ENCODE results near the gene INTS1. TPM values are rescaled to one million over a fixed set of nuclear protein-coding genes. Genes with fewer than 3 reads are reported as not detected.

Gene INTS1
- total RNA-seq, 1 experiment from 2014 or later: 122 TPM

DNA sequence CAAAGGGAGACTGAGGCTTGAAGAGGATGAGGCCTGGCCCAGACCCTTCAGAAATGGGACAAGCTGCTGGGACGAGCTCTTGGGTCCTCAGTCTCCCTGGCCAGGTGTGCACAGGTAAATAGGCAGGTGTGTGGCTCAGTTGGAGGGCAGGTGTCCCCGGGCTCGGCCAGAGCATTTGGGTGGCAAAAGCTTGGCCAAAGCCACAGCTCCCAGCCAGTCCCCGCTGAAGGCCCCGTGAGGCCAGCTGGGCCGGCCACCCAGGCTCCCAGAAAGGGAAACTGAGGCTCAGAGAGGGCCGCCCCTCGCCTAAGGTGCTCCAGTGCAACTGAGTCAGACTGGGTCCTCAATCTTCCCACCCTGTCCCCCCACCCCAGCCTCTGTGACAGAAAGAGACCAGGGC is 82.2 kb downstream of the INTS1 start:
- Mint-ChIP-seq H3K27ac (ENCODE audit: unreplicated experiment) (no peak overlapping the region), H3K4me1 (ENCODE audit: low read depth, unreplicated experiment) (no peaks in the 10 kb centered on the region), H3K36me3 (ENCODE audit: insufficient read depth, unreplicated experiment) (peaks cover 4% of the 10 kb centered on the region), H3K9me3 (ENCODE audit: unreplicated experiment) (no peaks in the 10 kb centered on the region), H3K4me3 (ENCODE audit: unreplicated experiment) (no peak overlapping the region), H3K27me3 (ENCODE audit: insufficient read depth, unreplicated experiment) (peaks cover 9% of the 10 kb centered on the region)
- no TSS peak for BruUV-seq (replicated peaks)
- no peak for DNase-seq
- POLR2A ChIA-PET: no interaction called here
- no peaks in the 10 kb centered on the region for H3K36me3 ChIP-seq (ENCODE audit: control insufficient read depth, insufficient read depth, low read length)
- CTCF ChIA-PET: interaction anchor here (1.8 kb wide), 1 partner anchor 10 kb away, joined by 13 read pairs; no protein-coding TSS in a partner anchor
- no peak overlapping the region for H3K4me3 ChIP-seq (ENCODE audit: low read depth, low read length)
- intact Hi-C loops (cut with micrococcal nuclease; ENCODE audit: unreplicated experiment): no loop called here
- H3K27me3 ChIP-seq (replicated peaks; ENCODE audit: control insufficient read depth, insufficient read depth, low read length): no peaks in the 10 kb centered on the region
- no peaks in the 10 kb centered on the region for H3K4me1 ChIP-seq
- TF ChIP-seq, protein P1, sequence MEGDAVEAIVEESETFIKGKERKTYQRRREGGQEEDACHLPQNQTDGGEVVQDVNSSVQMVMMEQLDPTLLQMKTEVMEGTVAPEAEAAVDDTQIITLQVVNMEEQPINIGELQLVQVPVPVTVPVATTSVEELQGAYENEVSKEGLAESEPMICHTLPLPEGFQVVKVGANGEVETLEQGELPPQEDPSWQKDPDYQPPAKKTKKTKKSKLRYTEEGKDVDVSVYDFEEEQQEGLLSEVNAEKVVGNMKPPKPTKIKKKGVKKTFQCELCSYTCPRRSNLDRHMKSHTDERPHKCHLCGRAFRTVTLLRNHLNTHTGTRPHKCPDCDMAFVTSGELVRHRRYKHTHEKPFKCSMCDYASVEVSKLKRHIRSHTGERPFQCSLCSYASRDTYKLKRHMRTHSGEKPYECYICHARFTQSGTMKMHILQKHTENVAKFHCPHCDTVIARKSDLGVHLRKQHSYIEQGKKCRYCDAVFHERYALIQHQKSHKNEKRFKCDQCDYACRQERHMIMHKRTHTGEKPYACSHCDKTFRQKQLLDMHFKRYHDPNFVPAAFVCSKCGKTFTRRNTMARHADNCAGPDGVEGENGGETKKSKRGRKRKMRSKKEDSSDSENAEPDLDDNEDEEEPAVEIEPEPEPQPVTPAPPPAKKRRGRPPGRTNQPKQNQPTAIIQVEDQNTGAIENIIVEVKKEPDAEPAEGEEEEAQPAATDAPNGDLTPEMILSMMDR (IDR thresholded peaks at IDR 0.05; ENCODE audit: insufficient read depth in 1 of 2, low read depth in 1 of 2, low read length in 1 of 2, severe bottlenecking in 1 of 2, unreplicated experiment in 1 of 2): no peak
- H3K9me3 ChIP-seq: no peaks in the 10 kb centered on the region

- intact Hi-C loops (cut with micrococcal nuclease; ENCODE audit: unreplicated experiment): no loop called here
- CTCF ChIA-PET: interaction anchor here (0.6 kb wide), 1 partner anchor 105 kb away, joined by 5 read pairs; no protein-coding TSS in a partner anchor
Observed at GRCh38 chr7:1421020-1421790, 83.0 kb downstream of the INTS1 start.

More at GRCh38 chr7:1421020-1421790, 83.0 kb downstream of the INTS1 start:
- Histone ChIP-seq H3K4me3 (ENCODE audit: low read depth, low read length) (no peak overlapping the region), H3K27me3 (replicated peaks; ENCODE audit: control insufficient read depth, insufficient read depth, low read length) (no peaks in the 10 kb centered on the region), H3K36me3 (ENCODE audit: control insufficient read depth, insufficient read depth, low read length) (no peaks in the 10 kb centered on the region), H3K4me1 (no peaks in the 10 kb centered on the region), H3K9me3 (no peaks in the 10 kb centered on the region)
- no peak for DNase-seq
- no peak overlapping the region for H3K4me3 Mint-ChIP-seq (ENCODE audit: unreplicated experiment)
- TF ChIP-seq, protein P1 (IDR thresholded peaks at IDR 0.05; ENCODE audit: insufficient read depth in 1 of 2, low read depth in 1 of 2, low read length in 1 of 2, severe bottlenecking in 1 of 2, unreplicated experiment in 1 of 2): no peak
- H3K27ac Mint-ChIP-seq (ENCODE audit: unreplicated experiment): no peak overlapping the region
- peaks cover 4% of the 10 kb centered on the region for H3K36me3 Mint-ChIP-seq (ENCODE audit: insufficient read depth, unreplicated experiment)
- POLR2A ChIA-PET: no interaction called here
- no TSS peak for BruUV-seq (replicated peaks)
- peaks cover 9% of the 10 kb centered on the region for H3K27me3 Mint-ChIP-seq (ENCODE audit: insufficient read depth, unreplicated experiment)
- H3K9me3 Mint-ChIP-seq (ENCODE audit: unreplicated experiment): no peaks in the 10 kb centered on the region
- H3K4me1 Mint-ChIP-seq (ENCODE audit: low read depth, unreplicated experiment): no peaks in the 10 kb centered on the region

Other genes with a start within 250 kb of the INTS1 start
- gene MICALL2, start 44.9 kb downstream of the INTS1 start, total RNA-seq (2022): 14.7 and 15.4 TPM in 2 replicates
- gene MAFK, start 26.3 kb upstream of the INTS1 start, total RNA-seq (2022): 30.0 and 33.3 TPM in 2 replicates
- 16.5 and 22.0 TPM in 2 replicates for gene TMEM184A, start 51.8 kb upstream of the INTS1 start, total RNA-seq (2022)
- gene PSMG3, start 65.6 kb upstream of the INTS1 start, total RNA-seq (2022): 35.1 and 38.1 TPM in 2 replicates
- 2.3 TPM in 2 replicates for gene ELFN1, start 165.9 kb upstream of the INTS1 start, total RNA-seq (2022)